Ovary (tissue), 3 donors: Measurements from ENCODE around the gene SP140.

Experiments used
- POLR2A ChIP-seq: fragments of 450-650 bp; IDR thresholded peaks from one replicate; pipeline ENCODE4 v1.6.1; 2017; ENCODE audit warnings: antibody characterized with exemption, mild to moderate bottlenecking, moderate library complexity
- TF ChIP-seq, protein P1 (sequence below), 3 donors: fragments of 450-650 bp in 2 of 3; fragments of 200-600 bp in 1 of 3; IDR thresholded peaks; one replicate each; pipeline versions ENCODE4 v1.5.1 to v1.8.0; 2016 to 2022; ENCODE audit warnings: antibody characterized with exemption in 3 of 3, mild to moderate bottlenecking in 1 of 3
- donor health status: DM: no; HTN: no; CAD: no.

DNA sequence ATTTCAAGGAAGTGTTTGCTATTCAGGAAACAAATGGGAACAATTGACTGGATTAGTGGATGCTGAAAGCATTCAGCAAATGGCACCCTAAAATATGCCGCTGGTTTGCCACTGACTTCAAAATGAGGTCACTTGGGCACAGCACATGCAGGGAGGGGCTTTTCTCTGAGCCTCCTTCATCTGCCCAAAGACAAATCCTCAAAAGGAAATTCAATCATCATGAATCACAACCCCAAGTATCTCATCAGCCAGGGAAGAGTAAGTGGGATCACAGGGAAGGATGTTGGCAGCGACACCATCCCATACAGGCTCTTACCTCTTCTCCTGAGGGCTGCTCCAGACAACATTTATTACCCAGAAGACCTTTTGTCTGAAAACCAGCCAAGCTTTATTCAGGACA is 87.1 kb downstream of the SP140 start:
- TF ChIP-seq POLR2A, result no peak
- TF ChIP-seq, protein P1, sequence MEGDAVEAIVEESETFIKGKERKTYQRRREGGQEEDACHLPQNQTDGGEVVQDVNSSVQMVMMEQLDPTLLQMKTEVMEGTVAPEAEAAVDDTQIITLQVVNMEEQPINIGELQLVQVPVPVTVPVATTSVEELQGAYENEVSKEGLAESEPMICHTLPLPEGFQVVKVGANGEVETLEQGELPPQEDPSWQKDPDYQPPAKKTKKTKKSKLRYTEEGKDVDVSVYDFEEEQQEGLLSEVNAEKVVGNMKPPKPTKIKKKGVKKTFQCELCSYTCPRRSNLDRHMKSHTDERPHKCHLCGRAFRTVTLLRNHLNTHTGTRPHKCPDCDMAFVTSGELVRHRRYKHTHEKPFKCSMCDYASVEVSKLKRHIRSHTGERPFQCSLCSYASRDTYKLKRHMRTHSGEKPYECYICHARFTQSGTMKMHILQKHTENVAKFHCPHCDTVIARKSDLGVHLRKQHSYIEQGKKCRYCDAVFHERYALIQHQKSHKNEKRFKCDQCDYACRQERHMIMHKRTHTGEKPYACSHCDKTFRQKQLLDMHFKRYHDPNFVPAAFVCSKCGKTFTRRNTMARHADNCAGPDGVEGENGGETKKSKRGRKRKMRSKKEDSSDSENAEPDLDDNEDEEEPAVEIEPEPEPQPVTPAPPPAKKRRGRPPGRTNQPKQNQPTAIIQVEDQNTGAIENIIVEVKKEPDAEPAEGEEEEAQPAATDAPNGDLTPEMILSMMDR (IDR thresholded peaks at IDR 0.05), result no peak
